Skin of body (tissue), 2 donors: ENCODE measurements around the gene COL20A1. TPM values are rescaled to one million over a fixed set of nuclear protein-coding genes. Genes with fewer than 3 reads are reported as not detected.
"Not testable (repeated sequence)": the region's sequence is repeated elsewhere in the genome, so short reads cannot be mapped to it uniquely, and the experiment has no call there.

ENCODE experiments used
- DNase-seq: peaks from one replicate; lab custom pipeline; 2025; lab: John Stamatoyannopoulos, UW
- total RNA-seq: library from RNA; depleted of rRNA; stranded (reverse); fragments of >200 nt; gene quantifications from one replicate; pipeline ENCODE4 v1.2.3, GENCODE V29; 2014

The COL20A1 gene
- total RNA-seq, 1 donor from 2014 or later: 2.0 TPM

DNA sequence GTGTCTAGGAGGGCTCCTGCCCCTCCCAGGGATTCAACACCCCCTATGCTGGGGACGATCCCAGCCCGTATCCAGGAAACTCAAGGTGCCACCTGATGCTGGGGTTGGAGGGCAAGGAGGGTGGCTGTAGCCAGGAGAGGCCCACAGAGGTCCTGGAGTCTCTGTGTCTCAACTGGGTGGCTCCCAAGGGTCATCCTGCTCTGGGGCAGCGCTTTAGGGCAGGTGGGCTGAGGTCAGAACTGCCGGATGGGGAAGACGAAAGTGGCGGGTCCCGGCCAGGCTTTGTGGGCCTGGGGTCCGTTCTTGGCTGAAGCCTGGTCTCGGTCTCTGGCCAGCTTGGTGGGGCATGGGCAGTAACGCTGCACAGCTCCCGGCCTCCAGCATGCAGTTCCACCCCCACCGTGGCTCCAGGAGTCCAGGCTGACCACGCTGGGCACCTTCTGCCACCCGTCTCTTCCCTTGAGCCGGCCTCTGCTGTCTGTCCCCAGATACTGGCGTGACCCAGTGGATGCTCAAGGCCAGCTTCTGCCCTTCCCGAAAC lies 2.8 kb upstream of the COL20A1 start:
- DNase-seq: no peak

GRCh38 chr20:63290677-63291472 lies 2.1 kb upstream of the COL20A1 start:
- DNase-seq: no peak

DNA sequence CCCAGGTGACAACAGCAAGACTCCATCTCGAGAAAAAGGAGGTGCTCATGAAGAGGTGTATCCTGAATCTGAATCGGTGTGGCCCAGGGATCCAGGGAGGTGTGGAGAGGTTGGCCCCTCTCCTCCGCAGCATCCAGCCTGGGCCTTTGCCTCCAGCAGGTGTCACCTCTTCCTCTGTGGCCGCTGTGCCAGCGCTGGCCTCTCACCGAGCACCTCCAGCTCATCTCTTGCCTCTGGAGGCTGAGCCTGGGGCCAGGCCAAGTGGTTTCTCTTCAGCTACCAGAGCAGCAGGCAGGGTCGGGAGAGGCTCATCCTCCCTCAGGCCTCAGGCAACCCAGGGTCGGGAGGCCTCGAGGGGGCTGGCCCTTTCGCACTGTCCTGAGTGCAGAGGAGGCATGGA lies 1.2 kb upstream of the COL20A1 start:
- no peak for DNase-seq

GRCh38 chr20:63292292-63292701 lies 689 bp upstream of the COL20A1 start:
- DNase-seq: no peak

DNA sequence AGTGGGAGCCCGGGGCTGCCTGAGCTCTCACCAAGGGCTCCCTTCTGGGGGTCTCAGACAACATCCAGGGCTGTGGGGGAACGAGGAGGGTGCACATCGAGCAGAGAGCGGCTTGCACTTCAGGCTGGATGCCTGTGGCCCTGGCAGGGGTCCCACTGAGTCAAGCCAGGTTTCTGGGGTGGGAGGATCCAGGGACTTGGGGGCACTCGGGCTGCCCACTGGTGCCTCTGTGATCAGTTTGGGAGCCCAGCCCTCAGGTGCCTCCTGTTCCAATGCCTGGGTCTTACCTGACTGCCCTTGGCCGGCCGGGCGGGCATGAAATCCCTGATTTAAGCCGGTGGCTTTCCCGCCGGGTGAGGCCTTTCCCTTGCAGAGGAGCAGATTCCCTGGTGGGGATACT lies 470 bp downstream of the COL20A1 start:
- no peak for DNase-seq

- DNase-seq: no peak
Observed at GRCh38 chr20:63293871-63294535, 1.0 kb downstream of the COL20A1 start.

GRCh38 chr20:63294536-63294900 lies 1.5 kb downstream of the COL20A1 start:
- DNase-seq: no peak

GRCh38 chr20:63295018-63295417 lies 2.0 kb downstream of the COL20A1 start:
- no peak for DNase-seq

DNA sequence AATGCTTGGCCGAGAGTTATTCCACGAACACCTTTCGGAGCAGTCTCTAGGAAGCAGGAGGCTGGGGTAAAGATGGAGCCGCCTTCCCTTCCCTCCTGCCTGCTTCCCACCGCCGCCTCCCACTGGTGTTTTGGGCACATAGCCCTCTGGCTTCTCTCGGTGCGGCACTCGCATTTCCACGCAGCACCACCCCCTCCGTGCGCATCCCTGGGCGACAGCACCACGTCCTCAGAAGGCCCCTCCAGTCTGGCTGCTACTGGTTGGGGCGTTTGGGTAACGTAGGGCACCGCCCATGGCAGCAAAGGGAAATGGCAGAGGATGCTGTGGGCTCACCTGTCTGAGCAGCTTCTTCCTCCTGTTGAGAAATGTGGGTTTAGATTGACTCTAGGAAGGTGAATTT lies 2.4 kb downstream of the COL20A1 start:
- DNase-seq: no peak

GRCh38 chr20:63295846-63296245 lies 2.9 kb downstream of the COL20A1 start:
- no peak for DNase-seq

DNA sequence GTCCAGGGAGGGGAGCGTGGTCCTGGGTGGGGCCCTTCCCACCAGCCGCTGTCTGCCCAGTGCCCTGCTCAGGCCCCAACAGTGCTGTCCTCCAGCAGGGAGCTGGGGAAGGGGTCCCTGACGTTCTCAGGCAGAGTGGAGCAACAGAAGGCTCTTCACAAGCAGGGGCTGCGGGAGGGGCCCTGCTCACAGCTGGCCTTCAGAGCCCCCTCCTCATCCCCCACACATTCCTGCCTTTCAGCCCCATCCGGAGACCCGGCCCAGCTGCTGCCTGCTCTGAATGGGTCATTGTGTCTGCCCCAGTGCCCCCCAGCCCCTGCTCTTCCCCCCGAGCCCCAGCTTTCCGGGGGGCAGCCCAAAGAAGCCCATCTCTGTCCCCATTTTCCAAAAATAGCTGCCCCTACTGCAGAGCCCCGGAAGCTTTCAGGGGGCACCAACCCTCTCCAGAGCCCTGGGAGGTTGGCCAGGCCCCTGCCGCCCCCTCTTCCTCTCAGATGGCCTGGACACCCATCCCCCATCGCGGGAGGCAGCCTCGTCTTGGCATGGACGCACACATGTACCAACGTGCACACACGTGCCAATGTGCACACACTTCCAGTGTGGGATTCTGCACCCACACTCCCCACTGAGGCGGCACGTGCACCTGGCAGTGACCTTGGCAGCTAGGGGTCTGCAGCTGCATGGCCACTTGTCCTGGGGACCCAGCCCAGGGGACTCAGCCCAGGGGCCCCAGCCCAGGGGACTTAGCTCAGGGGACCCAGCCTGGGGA lies 3.7 kb downstream of the COL20A1 start:
- DNase-seq: no peak

DNA sequence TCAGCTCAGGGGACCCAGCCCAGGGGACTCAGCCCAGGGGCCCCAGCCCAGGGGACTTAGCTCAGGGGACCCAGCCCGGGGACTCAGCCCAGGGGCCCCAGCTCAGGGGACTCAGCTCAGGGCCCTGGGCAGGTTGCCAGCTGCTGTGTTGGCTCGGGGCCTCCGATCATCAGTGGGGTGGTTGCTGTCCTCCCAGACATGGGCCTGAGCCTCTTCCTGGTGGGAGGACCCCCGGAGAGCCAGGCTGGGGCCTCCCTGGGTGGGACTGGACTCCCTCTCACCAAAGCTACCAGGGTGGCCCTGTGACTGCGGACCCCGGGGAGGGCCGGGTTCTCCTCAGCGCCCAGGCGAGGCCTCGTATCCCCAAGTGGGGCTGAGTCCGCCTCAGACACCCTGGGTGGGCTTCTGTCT lies 4.4 kb downstream of the COL20A1 start:
- no peak for DNase-seq

GRCh38 chr20:63297796-63298572 lies 5.0 kb downstream of the COL20A1 start:
- no peak for DNase-seq

DNA sequence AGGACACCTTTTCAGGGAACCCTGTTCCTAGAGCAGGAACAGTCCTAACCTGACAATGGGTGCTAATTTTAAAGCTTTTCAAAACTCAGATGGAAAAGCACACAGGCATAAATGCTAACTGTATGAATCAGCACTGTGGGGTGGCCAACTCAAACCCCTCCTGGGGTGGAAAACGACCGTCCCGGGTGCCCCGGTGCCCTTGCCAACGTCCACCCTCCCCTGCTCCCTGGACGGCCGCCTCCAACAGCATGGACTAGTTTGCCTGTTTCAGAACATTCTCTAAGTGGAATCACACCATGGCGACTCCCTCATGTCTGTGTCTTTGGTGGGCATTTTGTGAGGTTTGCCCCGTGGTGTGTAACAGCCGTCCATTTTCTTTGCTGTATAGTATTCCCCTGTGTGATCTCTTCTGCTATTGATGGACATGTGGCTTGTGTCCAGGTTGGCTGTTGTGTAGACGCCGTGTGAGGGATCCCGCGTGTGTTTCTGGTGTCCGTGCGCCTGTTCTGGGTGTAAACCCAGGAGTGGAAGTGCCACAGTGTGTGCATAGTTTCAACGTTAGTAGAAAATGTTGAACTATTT lies 5.8 kb downstream of the COL20A1 start:
- DNase-seq: no peak

DNA sequence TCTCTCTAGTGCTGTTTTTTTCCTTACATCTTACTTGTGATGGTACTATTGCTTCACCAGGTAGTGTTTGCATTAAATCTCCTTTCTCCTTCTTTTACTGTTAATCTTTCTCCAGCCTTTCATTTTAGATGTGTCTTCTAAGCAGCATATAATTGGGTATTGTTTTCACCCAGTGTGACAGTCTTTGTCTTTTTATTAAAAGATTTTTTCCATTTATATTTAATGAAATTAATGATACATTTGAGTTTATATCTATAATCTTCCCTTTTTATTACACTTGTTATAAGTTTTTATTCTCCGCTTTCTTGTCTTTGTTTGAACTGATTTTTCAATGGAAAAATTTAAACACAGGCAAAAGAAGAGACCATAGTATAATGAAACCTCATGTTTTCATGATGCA lies 8.7 kb downstream of the COL20A1 start:
- DNase-seq: no peak

GRCh38 chr20:63303095-63303666 lies 10.2 kb downstream of the COL20A1 start:
- DNase-seq: no peak

DNA sequence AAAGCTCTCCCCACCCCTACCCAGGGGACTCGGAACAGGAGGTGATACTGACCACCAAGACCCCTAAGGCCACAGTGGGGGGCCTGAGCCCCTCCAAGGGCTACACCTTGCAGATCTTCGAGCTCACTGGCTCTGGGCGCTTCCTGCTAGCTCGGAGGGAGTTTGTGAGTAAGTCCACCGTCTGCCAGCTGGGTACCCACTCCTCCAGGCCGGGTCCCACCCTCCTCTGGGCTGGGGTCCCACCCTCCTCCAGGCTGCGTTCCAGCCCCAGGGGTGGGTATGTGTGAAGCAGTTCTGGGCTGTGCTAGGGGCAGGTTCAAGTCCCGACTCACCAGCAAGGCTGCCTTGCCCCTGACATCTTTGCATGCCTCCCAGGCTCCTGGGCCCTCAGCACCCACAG lies 12.4 kb downstream of the COL20A1 start:
- DNase-seq: no peak

DNA sequence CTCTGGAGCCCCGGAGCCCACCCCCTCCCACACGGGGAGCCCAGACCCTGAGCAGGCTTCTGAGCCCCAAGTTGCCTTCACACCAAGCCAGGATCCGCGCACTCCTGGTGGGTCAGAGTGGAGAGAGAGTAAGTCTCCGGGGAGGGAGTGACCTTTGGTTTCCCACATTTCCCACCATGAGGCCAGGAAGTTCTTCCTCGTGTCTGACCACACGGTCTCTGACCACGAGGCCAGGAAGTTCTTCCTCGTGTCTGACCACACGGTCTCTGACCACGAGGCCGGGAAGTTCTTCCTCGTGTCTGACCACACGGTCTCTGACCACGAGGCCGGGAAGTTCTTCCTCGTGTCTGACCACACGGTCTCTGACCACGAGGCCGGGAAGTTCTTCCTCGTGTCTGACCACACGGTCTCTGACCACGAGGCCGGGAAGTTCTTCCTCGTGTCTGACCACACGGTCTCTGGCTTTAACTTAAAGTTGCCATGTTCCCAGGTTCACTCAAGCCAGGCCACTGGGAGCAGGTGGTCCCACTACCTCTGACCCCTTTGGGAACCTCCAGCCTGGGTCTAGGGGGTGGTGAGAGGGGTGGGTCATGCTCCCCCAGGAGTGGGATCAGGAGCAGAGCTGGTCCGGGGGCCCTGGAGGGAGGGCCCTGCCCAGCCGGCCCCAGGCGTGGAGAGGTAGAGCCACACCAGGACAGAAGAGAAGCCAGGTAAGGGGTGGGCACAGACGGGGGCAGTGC lies 13.1 kb downstream of the COL20A1 start:
- DNase-seq: not testable (repeated sequence)

- DNase-seq: no peak
Observed at GRCh38 chr20:63306673-63307537, 13.9 kb downstream of the COL20A1 start.
